Suppressor macrophage treated with lipopolysaccharide for 1 hour (primary cell): ENCODE results near the gene MISP.

Experiments used
- DNase-seq, 3 donors: peaks; one replicate each; pipeline ENCODE4 v3.0.0-alpha.2; 2020 to 2022

The MISP gene

GRCh38 chr19:811506-812048, 60.7 kb downstream of the MISP start:
- no peak for DNase-seq

DNA sequence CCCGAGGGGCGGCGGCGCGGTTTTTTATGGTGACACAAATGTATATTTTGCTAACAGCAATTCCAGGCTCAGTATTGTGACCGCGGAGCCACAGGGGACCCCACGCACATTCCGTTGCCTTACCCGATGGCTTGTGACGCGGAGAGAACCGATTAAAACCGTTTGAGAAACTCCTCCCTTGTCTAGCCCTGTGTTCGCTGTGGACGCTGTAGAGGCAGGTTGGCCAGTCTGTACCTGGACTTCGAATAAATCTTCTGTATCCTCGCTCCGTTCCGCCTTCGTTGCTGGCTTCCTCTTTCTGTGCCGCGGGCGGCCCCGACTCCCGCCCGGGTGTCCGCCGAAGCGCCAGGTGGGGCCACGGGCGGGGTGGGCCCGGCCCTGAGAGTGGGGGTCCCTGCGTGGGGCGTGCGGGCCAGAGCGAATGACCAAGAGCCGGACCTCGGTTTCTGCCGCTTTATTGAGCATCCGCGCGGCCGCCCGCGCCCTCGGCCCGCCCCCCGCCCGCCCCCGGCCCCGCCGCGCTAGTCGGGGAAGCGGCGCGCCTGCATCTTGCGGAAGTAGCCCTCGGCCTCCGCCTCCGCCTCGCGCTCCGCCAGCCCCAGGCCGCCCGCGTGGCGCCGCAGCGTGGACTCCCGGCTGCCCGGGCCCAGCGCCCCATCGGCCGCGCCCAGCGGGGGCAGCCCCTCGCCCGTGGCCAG, 61.3 kb downstream of the MISP start:
- DNase-seq = no peak

GRCh38 chr19:812747-813218, 61.9 kb downstream of the MISP start:
- DNase-seq = no peak

DNA sequence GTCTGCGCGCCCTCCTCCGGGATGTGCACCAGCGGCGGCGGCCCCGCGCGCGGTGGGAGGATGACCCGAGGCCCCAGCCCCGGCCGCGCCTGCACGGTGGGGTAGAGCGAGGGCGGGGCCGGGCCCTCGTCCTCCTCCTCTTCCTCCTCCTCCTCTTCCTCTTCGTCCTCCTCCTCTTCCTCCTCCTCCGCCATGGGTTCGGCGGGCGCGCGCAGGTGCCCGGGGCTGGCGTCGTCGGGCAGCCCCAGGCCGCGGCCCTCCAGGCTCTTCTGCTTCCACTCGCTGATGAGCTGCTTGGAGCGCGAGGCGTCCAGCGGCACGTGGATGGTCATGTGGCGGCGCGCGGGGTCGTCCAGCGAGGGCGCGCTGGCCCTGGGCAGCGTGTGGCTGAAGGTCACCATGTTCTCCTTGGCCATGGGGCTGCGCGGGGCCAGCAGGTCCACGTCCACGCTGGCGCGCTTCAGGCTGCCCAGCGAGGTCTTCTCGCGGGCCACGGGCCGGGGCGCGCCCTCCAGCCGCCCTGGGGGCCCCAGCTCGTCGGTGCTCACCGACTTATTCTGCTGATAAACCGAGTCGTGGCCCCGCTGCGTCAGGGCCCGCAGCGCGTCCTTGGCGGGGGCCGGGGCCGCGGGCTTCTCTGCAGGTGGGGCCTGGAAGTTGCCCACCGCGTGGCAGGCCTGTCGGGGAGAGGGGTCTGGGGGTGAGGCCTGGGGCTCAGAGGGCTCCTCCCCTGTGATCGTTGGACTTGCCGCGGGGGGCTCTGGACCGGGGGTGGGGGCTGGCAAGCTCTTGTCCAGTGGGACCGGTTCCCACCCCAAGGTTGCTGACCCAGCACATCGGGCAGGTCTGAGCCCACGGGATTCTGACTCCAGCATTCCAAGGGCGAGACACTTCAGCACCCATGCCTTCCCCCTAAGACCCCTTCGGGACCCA, 62.6 kb downstream of the MISP start:
- DNase-seq = no peak
